ENCODE measurements around the gene HBZ. TPM values are rescaled to one million over a fixed set of nuclear protein-coding genes. Genes with fewer than 3 reads are reported as not detected.
"Not testable (repeated sequence)": the region's sequence is repeated elsewhere in the genome, so short reads cannot be mapped to it uniquely, and the experiment has no call there.

The HBZ gene
- total RNA-seq, 4 donors from 2014 or later = not detected

GRCh38 chr16:194516-194915 lies 42.1 kb downstream of the HBZ start:
- TF ChIP-seq CTCF (IDR thresholded peaks at IDR 0.05) (no peak), POLR2A (IDR thresholded peaks at IDR 0.05) (no peak)
- 94 to 96% methylated on average over 6 of the region's 6 CpGs for WGBS, 2 donors
- H3K4me3 ChIP-seq (ENCODE audit: low read depth, poor library complexity, severe bottlenecking) = no peak overlapping the region
- intact Hi-C loops (cut with DNase I; ENCODE audit: low total_unique reads) = no loop called here
- DNase-seq (ENCODE audit: low spot score in 2 of 2) = no peak

- WGBS, 2 donors = 81 to 90% methylated on average over 5 of the region's 5 CpGs
- intact Hi-C loops (cut with DNase I; ENCODE audit: low total_unique reads) = no loop called here
- no peak overlapping the region for H3K4me3 ChIP-seq (ENCODE audit: low read depth, poor library complexity, severe bottlenecking)
- no peak for TF ChIP-seq POLR2A (IDR thresholded peaks at IDR 0.05)
- TF ChIP-seq CTCF (IDR thresholded peaks at IDR 0.05) = no peak
- no peak for DNase-seq (ENCODE audit: low spot score in 2 of 2)
These were observed 47.9 kb downstream of the HBZ start for GRCh38 chr16:200388-200787.

GRCh38 chr16:203246-203645 lies 50.8 kb downstream of the HBZ start:
- WGBS, 2 donors = 92 to 98% methylated on average over 4 of the region's 4 CpGs
- intact Hi-C loops (cut with DNase I; ENCODE audit: low total_unique reads) = no loop called here
- no peak for TF ChIP-seq POLR2A (IDR thresholded peaks at IDR 0.05)
- no peak for TF ChIP-seq CTCF (IDR thresholded peaks at IDR 0.05)
- no peak for DNase-seq (ENCODE audit: low spot score in 2 of 2)
- no peak overlapping the region for H3K4me3 ChIP-seq (ENCODE audit: low read depth, poor library complexity, severe bottlenecking)

GRCh38 chr16:204046-204445 lies 51.6 kb downstream of the HBZ start:
- intact Hi-C loops (cut with DNase I; ENCODE audit: low total_unique reads); DNase-seq (ENCODE audit: low spot score in 2 of 2); H3K4me3 ChIP-seq (ENCODE audit: low read depth, poor library complexity, severe bottlenecking): not testable (repeated sequence)
- 89 to 96% methylated on average over 9 of the region's 9 CpGs for whole genome bisulfite sequencing, 2 donors

Other genes with a start within 250 kb of the HBZ start
- gene POLR3K, start 99.0 kb upstream of the HBZ start, total RNA-seq = 1 to 10 TPM; 1.1 to 6.0 (median 3.0) TPM
- 10 to 100 TPM in 3 of 4 donors, 1 to 10 TPM in 1; 6.3 to 12.0 (median 10.4) TPM for gene SNRNP25, start 98.8 kb upstream of the HBZ start, total RNA-seq
- gene RHBDF1, start 80.0 kb upstream of the HBZ start, total RNA-seq = 10 to 100 TPM; 38.6 to 45.9 (median 43.6) TPM
- 10 to 100 TPM; 46.8 to 84.8 (median 61.0) TPM for gene MPG, start 74.4 kb upstream of the HBZ start, total RNA-seq
- gene NPRL3, start 14.0 kb upstream of the HBZ start, total RNA-seq = 10 to 100 TPM; 20.3 to 33.9 (median 23.6) TPM
- not detected for gene HBM, start 13.3 kb downstream of the HBZ start, total RNA-seq
- gene HBA2, start 20.2 kb downstream of the HBZ start, total RNA-seq = 100 to 1,000 TPM in 1 of 4 donors, 10 to 100 TPM in 2, 1 to 10 TPM in 1; 1.3 to 348 (median 64.4) TPM
- 100 to 1,000 TPM in 2 of 4 donors, 10 to 100 TPM in 1, 1 to 10 TPM in 1; 2.5 to 474 (median 180) TPM for gene HBA1, start 24.0 kb downstream of the HBZ start, total RNA-seq
- 1 to 10 TPM in 1 of 4 donors, not detected in 3; 1.7 TPM for gene HBQ1, start 27.8 kb downstream of the HBZ start, total RNA-seq
- gene LUC7L, start 76.8 kb downstream of the HBZ start, total RNA-seq = 100 to 1,000 TPM in 1 of 4 donors, 10 to 100 TPM in 3; 38.4 to 111 (median 43.5) TPM
- 100 to 1,000 TPM in 3 of 4 donors, 10 to 100 TPM in 1; 61.4 to 123 (median 110) TPM for gene FAM234A, start 82.2 kb downstream of the HBZ start, total RNA-seq
- gene RGS11, start 123.3 kb downstream of the HBZ start, total RNA-seq = 1 to 10 TPM in 2 of 4 donors, under 1 TPM in 2; 0.08 to 2.7 (median 1.6) TPM
- gene ARHGDIG, start 127.9 kb downstream of the HBZ start, total RNA-seq = not detected
- gene PDIA2, start 130.5 kb downstream of the HBZ start, total RNA-seq = under 1 TPM in 3 of 4 donors, not detected in 1; 0.12 to 0.45 (median 0.23) TPM
- gene AXIN1, start 200.1 kb downstream of the HBZ start, total RNA-seq = 10 to 100 TPM; 37.9 to 45.7 (median 40.6) TPM
- 10 to 100 TPM; 55.1 to 70.8 (median 61.6) TPM for gene MRPL28, start 217.9 kb downstream of the HBZ start, total RNA-seq
- gene PGAP6, start 229.3 kb downstream of the HBZ start, total RNA-seq = 10 to 100 TPM; 13.8 to 30.0 (median 19.4) TPM
- gene NME4, start 244.6 kb downstream of the HBZ start, total RNA-seq = 10 to 100 TPM; 15.4 to 29.8 (median 19.5) TPM
- 10 to 100 TPM; 14.0 to 21.0 (median 18.8) TPM for gene DECR2, start 249.2 kb downstream of the HBZ start, total RNA-seq